H9 (cell line): ENCODE measurements around the gene GNB1L. TPM values are rescaled to one million over a fixed set of nuclear protein-coding genes. Genes with fewer than 3 reads are reported as not detected.

ENCODE experiments used
- DNase-seq: peaks from one replicate; pipeline ENCODE4 v3.0.0-alpha.2; 2017
- H2AFZ ChIP-seq: one replicate; pipeline ENCODE4 v1.6.1; 2013; ENCODE audit warnings: mild to moderate bottlenecking, low read length, control low read depth, moderate library complexity
- H2AK5ac ChIP-seq: 2 replicates; pipeline ENCODE4 v1.6.1; 2013; ENCODE audit warnings: low read length, control low read depth, mixed read lengths; ENCODE audit not compliant: insufficient read length
- H2BK120ac ChIP-seq: one replicate; pipeline ENCODE4 v1.6.1; 2013; ENCODE audit warnings: low read depth, mild to moderate bottlenecking, low read length, control low read depth, inconsistent platforms; ENCODE audit not compliant: poor library complexity, severe bottlenecking
- H2BK12ac ChIP-seq: 2 replicates; pipeline ENCODE4 v1.6.1; 2013; ENCODE audit warnings: low read length, control low read depth, mixed read lengths, low read depth; ENCODE audit not compliant: insufficient read length
- H2BK15ac ChIP-seq: 2 replicates; pipeline ENCODE4 v1.6.1; 2013; ENCODE audit warnings: low read depth, low read length, control low read depth
- H2BK20ac ChIP-seq: one replicate; pipeline ENCODE4 v1.6.1; 2013; ENCODE audit warnings: low read depth, mild to moderate bottlenecking, low read length, control low read depth, inconsistent platforms; ENCODE audit not compliant: poor library complexity, severe bottlenecking
- H2BK5ac ChIP-seq: 2 replicates; pipeline ENCODE4 v1.6.1; 2013; ENCODE audit warnings: low read length, control low read depth, mixed read lengths; ENCODE audit not compliant: insufficient read length
- H3K14ac ChIP-seq: 2 replicates; pipeline ENCODE4 v1.6.1; 2013; ENCODE audit warnings: low read length, control low read depth; ENCODE audit not compliant: insufficient read depth
- H3K18ac ChIP-seq: 2 replicates; pipeline ENCODE4 v1.6.1; 2013; ENCODE audit warnings: low read depth, mild to moderate bottlenecking, mixed read lengths, low read length, control low read depth; ENCODE audit not compliant: insufficient read length
- H3K23ac ChIP-seq: 2 replicates; pipeline ENCODE4 v1.6.1; 2013; ENCODE audit warnings: low read length, control low read depth, mixed read lengths, low read depth; ENCODE audit not compliant: insufficient read length
- H3K23me2 ChIP-seq: 2 replicates; pipeline ENCODE4 v1.6.1; 2013; ENCODE audit warnings: low read depth, mild to moderate bottlenecking, mixed read lengths, low read length, control low read depth; ENCODE audit not compliant: insufficient read length, poor library complexity, severe bottlenecking
- H3K27ac ChIP-seq: 2 replicates; pipeline ENCODE4 v1.5.1; 2013; ENCODE audit warnings: low read length, control low read depth, mixed read lengths, low read depth; ENCODE audit not compliant: insufficient read length
- H3K27me3 ChIP-seq: 2 replicates; pipeline ENCODE4 v1.6.1; 2013; ENCODE audit warnings: low read length, control low read depth, inconsistent platforms; ENCODE audit not compliant: insufficient read depth
- H3K4ac ChIP-seq: 2 replicates; pipeline ENCODE4 v1.6.1; 2013; ENCODE audit warnings: low read depth, mild to moderate bottlenecking, control low read depth, inconsistent platforms, low read length, moderate library complexity
- H3K4me1 ChIP-seq: 2 replicates; pipeline ENCODE4 v1.6.1; 2013; ENCODE audit warnings: low read length, control low read depth, inconsistent platforms; ENCODE audit not compliant: insufficient read depth
- H3K4me2 ChIP-seq: 2 replicates; pipeline ENCODE4 v1.6.1; 2013; ENCODE audit warnings: low read length, control low read depth, mixed read lengths; ENCODE audit not compliant: insufficient read length, insufficient read depth
- H3K56ac ChIP-seq: 2 replicates; pipeline ENCODE4 v1.6.1; 2013; ENCODE audit warnings: low read depth, mild to moderate bottlenecking, mixed read lengths, low read length, control low read depth; ENCODE audit not compliant: insufficient read length
- H3K79me1 ChIP-seq: 2 replicates; pipeline ENCODE4 v1.6.1; 2013; ENCODE audit warnings: low read depth, mild to moderate bottlenecking, moderate library complexity, low read length, control low read depth, inconsistent platforms; ENCODE audit not compliant: insufficient read depth, poor library complexity, severe bottlenecking
- H3K79me2 ChIP-seq: 2 replicates; pipeline ENCODE4 v1.6.1; 2013; ENCODE audit warnings: low read length, control low read depth, inconsistent platforms; ENCODE audit not compliant: insufficient read depth
- H3K9ac ChIP-seq: 2 replicates; pipeline ENCODE4 v1.6.1; 2013; ENCODE audit warnings: low read length, control low read depth, mixed read lengths; ENCODE audit not compliant: insufficient read length; ENCODE audit errors: extremely low read depth
- H3K9me3 ChIP-seq: one replicate; pipeline ENCODE4 v1.6.1; 2013; ENCODE audit warnings: low read depth, low read length, inconsistent platforms; ENCODE audit not compliant: control insufficient read depth
- H3T11ph ChIP-seq: one replicate; pipeline ENCODE4 v1.6.1; 2013; ENCODE audit warnings: mild to moderate bottlenecking, low read length, control low read depth, inconsistent platforms
- H4K20me1 ChIP-seq: one replicate; pipeline ENCODE4 v1.6.1; 2013; ENCODE audit not compliant: control insufficient read depth, insufficient read length, insufficient read depth
- H4K5ac ChIP-seq: 2 replicates; pipeline ENCODE4 v1.6.1; 2013; ENCODE audit warnings: low read depth, mild to moderate bottlenecking, mixed read lengths, low read length, control low read depth; ENCODE audit not compliant: insufficient read length
- H4K8ac ChIP-seq: replicated peaks from 2 replicates; pipeline ENCODE4 v1.6.1; 2013; ENCODE audit warnings: low read length, control low read depth, mixed read lengths, low read depth; ENCODE audit not compliant: insufficient read length
- H4K91ac ChIP-seq: 2 replicates; pipeline ENCODE4 v1.6.1; 2013; ENCODE audit warnings: low read depth, mild to moderate bottlenecking, moderate library complexity, mixed read lengths, low read length, control low read depth; ENCODE audit not compliant: insufficient read length
- H3K27ac Mint-ChIP-seq, 3 experiments: 2 replicates in 2 of 3; 3 replicates in 1 of 3; pipeline ENCODE4 v1.8.0; 2020 to 2021; ENCODE audit warnings: mixed read lengths in 3 of 3, mild to moderate bottlenecking in 1 of 3, moderate library complexity in 1 of 3
- H3K27me3 Mint-ChIP-seq: 2 replicates; pipeline ENCODE4 v1.8.0; 2021; ENCODE audit warnings: low read depth, mild to moderate bottlenecking, moderate library complexity, mixed read lengths
- H3K36me3 Mint-ChIP-seq, 3 experiments: 2 replicates in 2 of 3; 3 replicates in 1 of 3; pipeline ENCODE4 v1.8.0; 2020 to 2021; ENCODE audit warnings: low read depth in 3 of 3, mixed read lengths in 3 of 3; ENCODE audit not compliant: insufficient read depth in 1 of 3
- H3K4me1 Mint-ChIP-seq, 2 experiments: 2 replicates each; pipeline ENCODE4 v1.8.0; 2020; ENCODE audit warnings: mixed read lengths in 2 of 2
- H3K4me3 Mint-ChIP-seq, 2 experiments: 2 replicates in 1 of 2; 3 replicates in 1 of 2; pipeline ENCODE4 v1.8.0; 2020 to 2021; ENCODE audit warnings: mild to moderate bottlenecking in 2 of 2, mixed read lengths in 2 of 2, moderate library complexity in 1 of 2
- H3K9me3 Mint-ChIP-seq, 2 experiments: 2 replicates in 1 of 2; 3 replicates in 1 of 2; pipeline ENCODE4 v1.8.0; 2020; ENCODE audit warnings: mild to moderate bottlenecking in 2 of 2, mixed read lengths in 2 of 2, moderate library complexity in 1 of 2
- CTCF ChIP-seq: fragments of 200-600 bp; sonication (generic); conservative IDR thresholded peaks from 3 replicates; pipeline ENCODE4 v1.8.0; 2021; ENCODE audit warnings: antibody characterized with exemption, mild to moderate bottlenecking
- WGBS: extraction: QIAGEN DNeasy Blood & Tissue Kit; methylation state at CpG from one replicate; pipeline ENCODE4 v1.1.7; 2013; ENCODE audit warnings: missing lambda C conversion rate, low lambda C conversion rate, mixed read lengths; ENCODE audit not compliant: insufficient read length; ENCODE audit errors: extremely low coverage; 5-methylcytosine and 5-hydroxymethylcytosine counted together
- total RNA-seq: library from RNA; stranded (reverse); gene quantifications from 2 replicates; pipeline ENCODE4 v1.2.1, GENCODE V29; 2021

Gene GNB1L
- total RNA-seq, 1 experiment from 2014 or later, result 22.4 TPM

GRCh38 chr22:19903513-19903912 lies 48.8 kb upstream of the GNB1L start:
- Mint-ChIP-seq H3K36me3 (no peaks in the 10 kb centered on the region; a peak in 1 of 7 replicates), H3K27ac (no peak overlapping the region; a peak in 1 of 7 replicates), H3K9me3 (no peaks in the 10 kb centered on the region; a peak in 1 of 5 replicates), H3K27me3 (no peaks in the 10 kb centered on the region; the same call in 1 of the 2 replicates), H3K4me1 (peaks cover 10 to 18% of the 10 kb centered on the region in 2 experiments), H3K4me3 (no peak overlapping the region)
- Histone ChIP-seq H2AK5ac (no peak overlapping the region), H3K79me1 (no peaks in the 10 kb centered on the region), H3K23me2 (no peaks in the 10 kb centered on the region), H3T11ph (no peak overlapping the region), H4K91ac (no peak overlapping the region), H3K9me3 (no peaks in the 10 kb centered on the region), H3K4me1 (no peaks in the 10 kb centered on the region; the same call in 1 of the 2 replicates), H2BK120ac (no peak overlapping the region), H3K14ac (no peak overlapping the region; the same call in 1 of the 2 replicates), H2BK12ac (no peak overlapping the region), H3K18ac (no peak overlapping the region), H3K23ac (no peak overlapping the region), H3K4me2 (no peak overlapping the region), H2BK20ac (no peak overlapping the region), H2BK15ac (no peak overlapping the region), H3K4ac (no peak overlapping the region), H2AFZ (no peak overlapping the region), H3K27me3 (no peaks in the 10 kb centered on the region), H3K79me2 (no peaks in the 10 kb centered on the region), H2BK5ac (no peak overlapping the region), H3K27ac (no peak overlapping the region), H4K20me1 (no peaks in the 10 kb centered on the region), H3K56ac (no peak overlapping the region), H3K9ac (no peak overlapping the region), H4K8ac (no peak overlapping the region), H4K5ac (no peak overlapping the region)
- no CpG with 5 or more reads among the region's 12 CpGs for WGBS
- DNase-seq, result no peak
- no peak for TF ChIP-seq CTCF
